Stimulated activated CD8-positive, alpha-beta memory T cell treated with anti-CD3 and anti-CD28 coated beads, Interleukin-7, amount 100 ng/mL, for 1 hour (primary cell): ENCODE data around the gene FHIT.
A peak's percentile ranks its signal among the peaks of the same experiment; 100 is the strongest.

Experiments used
- DNase-seq, 2 donors: peaks; one replicate each; pipeline ENCODE4 v3.0.0-alpha.2; 2020; ENCODE audit warnings: low read depth in 2 of 2

FHIT gene

GRCh38 chr3:60047426-60048200 is 1203.6 kb downstream of the FHIT start:
- DNase-seq: no peak

GRCh38 chr3:60046210-60046609 is 1205.0 kb downstream of the FHIT start:
- DNase-seq: no peak

GRCh38 chr3:60045686-60046085 is 1205.6 kb downstream of the FHIT start:
- DNase-seq: no peak

- no peak for DNase-seq
These were observed 1214.4 kb downstream of the FHIT start for GRCh38 chr3:60036803-60037202.

GRCh38 chr3:60033901-60034453 is 1217.3 kb downstream of the FHIT start:
- no peak for DNase-seq

GRCh38 chr3:60030982-60031381 is 1220.3 kb downstream of the FHIT start:
- no peak for DNase-seq

GRCh38 chr3:60028233-60028632 is 1223.0 kb downstream of the FHIT start:
- no peak for DNase-seq

- no peak for DNase-seq
These were observed 1223.9 kb downstream of the FHIT start for GRCh38 chr3:60027335-60027734.

GRCh38 chr3:60025096-60026050 is 1225.9 kb downstream of the FHIT start:
- DNase-seq: no peak

- DNase-seq: no peak
These were observed 1226.9 kb downstream of the FHIT start for GRCh38 chr3:60024400-60024799.

GRCh38 chr3:60023189-60023588 is 1228.1 kb downstream of the FHIT start:
- DNase-seq: no peak

GRCh38 chr3:60017631-60018030 is 1233.6 kb downstream of the FHIT start:
- no peak for DNase-seq

GRCh38 chr3:60015032-60015705 is 1236.1 kb downstream of the FHIT start:
- DNase-seq: no peak

GRCh38 chr3:60013241-60013640 is 1238.0 kb downstream of the FHIT start:
- no peak for DNase-seq

- DNase-seq: no peak
These were observed 1240.0 kb downstream of the FHIT start for GRCh38 chr3:60011218-60011617.

- DNase-seq: peak; percentile 6 to 16
These were observed 1240.5 kb downstream of the FHIT start for GRCh38 chr3:60010781-60011180.

GRCh38 chr3:60009931-60010478 is 1241.2 kb downstream of the FHIT start:
- no peak for DNase-seq

- no peak for DNase-seq
These were observed 1249.9 kb downstream of the FHIT start for GRCh38 chr3:60001369-60001768.

GRCh38 chr3:60000311-60001105 is 1250.7 kb downstream of the FHIT start:
- no peak for DNase-seq

- no peak for DNase-seq
These were observed 1253.2 kb downstream of the FHIT start for GRCh38 chr3:59998058-59998457.

GRCh38 chr3:59997583-59997982 is 1253.7 kb downstream of the FHIT start:
- no peak for DNase-seq
